D721Med (cell line): Measurements from ENCODE around the gene C15orf62.

ENCODE experiments used
- DNase-seq: peaks from one replicate; pipeline ENCODE4 v3.0.0; 2011; ENCODE audit warnings: low spot score; ENCODE audit not compliant: insufficient read length
- FAIRE-seq: peaks from 2 replicates; lab custom pipeline; 2011; peaks lifted over from hg19 to GRCh38; lab: Jason Lieb, UNC
- TF ChIP-seq, protein P1 (sequence below): IDR thresholded peaks from 2 replicates; pipeline ENCODE4 v1.5.1; 2012; ENCODE audit warnings: mild to moderate bottlenecking, control low read depth; ENCODE audit not compliant: insufficient read depth; ENCODE audit errors: missing control alignments

C15orf62 gene

DNA sequence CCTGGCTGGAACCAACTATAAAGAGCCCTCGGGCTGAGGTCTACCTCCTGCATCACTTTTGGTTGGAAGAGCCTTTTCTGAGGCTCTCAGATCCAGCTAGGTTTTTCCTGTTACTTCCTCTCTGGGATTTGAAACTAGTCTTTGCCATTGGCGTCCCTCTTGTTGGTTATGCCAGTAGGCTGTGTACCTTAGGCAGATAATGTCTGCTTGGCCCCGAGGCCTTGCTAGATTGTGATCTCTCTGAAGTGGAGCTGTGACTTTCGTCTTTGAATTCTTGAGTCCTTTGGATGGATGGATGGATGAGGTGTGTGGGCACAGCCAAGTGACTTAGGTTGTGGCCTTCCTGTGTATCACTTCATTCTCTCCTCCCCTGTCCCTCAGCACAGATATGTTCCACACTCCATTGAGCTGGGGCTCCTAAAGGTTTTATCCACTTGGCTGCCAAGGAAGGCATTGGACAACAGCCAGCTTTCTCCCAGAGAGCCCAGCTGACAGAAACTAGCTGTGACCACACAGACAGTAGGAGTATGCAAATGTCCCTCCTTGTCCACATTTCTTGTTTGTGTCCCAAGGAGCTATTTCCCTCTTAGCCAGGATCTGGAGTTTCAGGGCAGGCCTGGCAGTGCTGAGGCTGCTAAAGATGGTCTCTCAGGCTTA lies 45.4 kb downstream of the C15orf62 start:
- no peak for FAIRE-seq
- TF ChIP-seq, protein P1, sequence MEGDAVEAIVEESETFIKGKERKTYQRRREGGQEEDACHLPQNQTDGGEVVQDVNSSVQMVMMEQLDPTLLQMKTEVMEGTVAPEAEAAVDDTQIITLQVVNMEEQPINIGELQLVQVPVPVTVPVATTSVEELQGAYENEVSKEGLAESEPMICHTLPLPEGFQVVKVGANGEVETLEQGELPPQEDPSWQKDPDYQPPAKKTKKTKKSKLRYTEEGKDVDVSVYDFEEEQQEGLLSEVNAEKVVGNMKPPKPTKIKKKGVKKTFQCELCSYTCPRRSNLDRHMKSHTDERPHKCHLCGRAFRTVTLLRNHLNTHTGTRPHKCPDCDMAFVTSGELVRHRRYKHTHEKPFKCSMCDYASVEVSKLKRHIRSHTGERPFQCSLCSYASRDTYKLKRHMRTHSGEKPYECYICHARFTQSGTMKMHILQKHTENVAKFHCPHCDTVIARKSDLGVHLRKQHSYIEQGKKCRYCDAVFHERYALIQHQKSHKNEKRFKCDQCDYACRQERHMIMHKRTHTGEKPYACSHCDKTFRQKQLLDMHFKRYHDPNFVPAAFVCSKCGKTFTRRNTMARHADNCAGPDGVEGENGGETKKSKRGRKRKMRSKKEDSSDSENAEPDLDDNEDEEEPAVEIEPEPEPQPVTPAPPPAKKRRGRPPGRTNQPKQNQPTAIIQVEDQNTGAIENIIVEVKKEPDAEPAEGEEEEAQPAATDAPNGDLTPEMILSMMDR, result no peak
- no peak for DNase-seq

DNA sequence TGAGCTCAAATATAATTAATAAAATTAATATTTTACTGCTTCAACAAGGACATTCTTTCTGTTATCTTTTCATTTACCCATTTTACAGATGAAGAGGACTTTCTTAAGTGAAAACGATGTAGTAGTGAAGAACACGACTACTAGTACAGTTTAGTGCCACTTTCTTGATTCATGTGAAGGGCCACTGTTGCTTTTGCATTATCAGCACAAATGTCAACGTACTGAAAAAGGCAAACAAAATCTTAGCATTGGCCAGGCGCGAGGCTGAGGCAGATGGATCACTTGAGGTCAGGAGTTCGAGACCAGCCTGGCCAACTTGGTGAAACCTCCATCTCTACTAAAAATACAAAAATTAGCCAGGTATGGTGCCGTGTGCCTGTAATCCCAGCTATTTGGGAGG lies 49.3 kb downstream of the C15orf62 start:
- FAIRE-seq, result no peak
- DNase-seq, result no peak
- TF ChIP-seq, protein P1, result no peak

DNA sequence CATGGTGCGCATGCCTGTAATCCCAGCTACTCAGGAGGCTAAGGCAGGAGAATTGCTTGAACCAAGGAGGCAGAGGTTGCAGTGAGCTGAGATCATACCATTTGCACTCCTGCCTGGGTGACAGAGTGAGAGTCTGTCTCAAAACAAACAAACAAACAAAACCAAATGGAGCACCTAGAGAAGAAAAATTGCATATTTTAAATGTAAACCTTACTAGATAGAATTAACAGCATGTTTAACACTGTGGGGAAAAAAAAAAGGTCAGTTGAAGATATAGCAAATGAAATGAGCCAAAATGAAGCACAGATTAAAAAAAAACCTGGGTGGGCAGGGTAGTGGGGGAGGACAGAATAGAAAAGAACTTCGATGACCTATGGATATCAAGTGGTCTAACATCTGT lies 51.4 kb downstream of the C15orf62 start:
- TF ChIP-seq, protein P1, result no peak
- FAIRE-seq, result no peak
- DNase-seq, result no peak
